Right lobe of liver (tissue), 4 donors: ENCODE results near the gene SLC35A4.

Source experiments
- CTCF ChIP-seq, 4 donors: fragments of 200-600 bp in 3 of 4; fragments of 450-650 bp in 1 of 4; IDR thresholded peaks; one replicate each; pipeline versions ENCODE4 v1.5.1 to v1.8.0; 2016 to 2022; ENCODE audit warnings: antibody characterized with exemption in 4 of 4, mild to moderate bottlenecking in 2 of 4
- POLR2A ChIP-seq: fragments of 450-650 bp; IDR thresholded peaks from one replicate; pipeline ENCODE4 v1.6.1; 2017; ENCODE audit warnings: antibody characterized with exemption, mild to moderate bottlenecking
- donor health status: DM: no; HTN: no; CAD: no.
- donor health status: DM: no; HTN: no; CAD: no.
- donor health status: DM: no; HTN: yes; CAD: no.

DNA sequence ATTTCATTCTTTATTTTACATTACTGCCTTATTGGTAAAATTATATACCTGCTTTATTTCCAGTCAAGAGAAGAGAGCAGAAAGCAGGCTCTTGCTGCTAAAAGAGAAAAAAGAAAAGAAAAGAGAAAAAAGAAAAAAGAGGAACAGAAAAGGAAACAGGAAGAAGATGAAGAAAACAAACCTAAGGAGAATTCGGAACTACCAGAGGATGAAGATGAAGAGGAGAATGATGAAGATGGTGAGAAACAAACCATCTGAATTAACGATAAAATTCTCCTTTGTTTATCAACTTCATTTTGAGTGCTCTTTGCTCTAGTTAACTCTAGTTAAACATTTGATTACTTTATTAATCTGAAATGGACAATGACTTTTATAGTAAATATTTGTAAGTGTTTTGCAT is 40.6 kb upstream of the SLC35A4 start:
- TF ChIP-seq POLR2A (no peak), CTCF (IDR thresholded peaks at IDR 0.05) (no peak)
